IPS-15b (cell line): ENCODE results near the gene PTPRU.
A peak's percentile ranks its signal among the peaks of the same experiment; 100 is the strongest.

ENCODE experiments used
- H3K27me3 ChIP-seq: one replicate; pipeline ENCODE4 v1.6.1; 2013; ENCODE audit warnings: low read length; ENCODE audit not compliant: control insufficient read depth, insufficient read depth
- H3K36me3 ChIP-seq: one replicate; pipeline ENCODE4 v1.6.1; 2013; ENCODE audit warnings: low read length; ENCODE audit not compliant: control insufficient read depth, insufficient read depth
- H3K4me1 ChIP-seq: one replicate; pipeline ENCODE4 v1.6.1; 2013; ENCODE audit warnings: mild to moderate bottlenecking, low read length; ENCODE audit not compliant: control insufficient read depth, insufficient read depth
- H3K4me3 ChIP-seq: one replicate; pipeline ENCODE4 v1.5.1; 2013; ENCODE audit warnings: low read depth, low read length
- H3K9ac ChIP-seq: one replicate; pipeline ENCODE4 v1.6.1; 2013; ENCODE audit warnings: low read depth, mild to moderate bottlenecking, low read length
- H3K9me3 ChIP-seq: one replicate; pipeline ENCODE4 v1.6.1; 2013; ENCODE audit warnings: mild to moderate bottlenecking, low read length; ENCODE audit not compliant: control insufficient read depth, insufficient read depth

The PTPRU gene

DNA sequence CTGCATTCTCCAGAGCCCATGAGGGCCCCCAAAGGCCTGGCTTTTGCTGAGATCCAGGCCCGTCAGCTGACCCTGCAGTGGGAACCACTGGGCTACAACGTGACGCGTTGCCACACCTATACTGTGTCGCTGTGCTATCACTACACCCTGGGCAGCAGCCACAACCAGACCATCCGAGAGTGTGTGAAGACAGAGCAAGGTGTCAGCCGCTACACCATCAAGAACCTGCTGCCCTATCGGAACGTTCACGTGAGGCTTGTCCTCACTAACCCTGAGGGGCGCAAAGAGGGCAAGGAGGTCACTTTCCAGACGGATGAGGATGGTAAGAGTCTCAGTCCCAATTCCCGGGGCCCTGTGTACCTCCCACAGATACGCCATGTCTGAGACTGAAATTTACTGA, 39.1 kb downstream of the PTPRU start:
- H3K4me1 ChIP-seq = peaks cover 15% of the 10 kb centered on the region

GRCh38 chr1:29278124-29278523, 41.8 kb downstream of the PTPRU start:
- peaks cover 10% of the 10 kb centered on the region for H3K36me3 ChIP-seq
- H3K27me3 ChIP-seq = no peaks in the 10 kb centered on the region
- H3K9ac ChIP-seq = no peak overlapping the region
- no peaks in the 10 kb centered on the region for H3K9me3 ChIP-seq
- H3K4me1 ChIP-seq = peaks cover 3% of the 10 kb centered on the region
- no peak overlapping the region for H3K4me3 ChIP-seq

More for the DNA sequence above, 39.1 kb downstream of the PTPRU start:
- H3K27me3 ChIP-seq = no peaks in the 10 kb centered on the region
- H3K4me3 ChIP-seq = no peak overlapping the region
- no peak overlapping the region for H3K9ac ChIP-seq
- no peaks in the 10 kb centered on the region for H3K9me3 ChIP-seq
- peaks cover 10% of the 10 kb centered on the region for H3K36me3 ChIP-seq

GRCh38 chr1:29279406-29279805, 43.1 kb downstream of the PTPRU start:
- Histone ChIP-seq H3K4me3 (no peak overlapping the region), H3K27me3 (no peaks in the 10 kb centered on the region), H3K36me3 (peaks cover 10% of the 10 kb centered on the region), H3K9ac (no peak overlapping the region), H3K9me3 (no peaks in the 10 kb centered on the region), H3K4me1 (peaks cover 7% of the 10 kb centered on the region)

DNA sequence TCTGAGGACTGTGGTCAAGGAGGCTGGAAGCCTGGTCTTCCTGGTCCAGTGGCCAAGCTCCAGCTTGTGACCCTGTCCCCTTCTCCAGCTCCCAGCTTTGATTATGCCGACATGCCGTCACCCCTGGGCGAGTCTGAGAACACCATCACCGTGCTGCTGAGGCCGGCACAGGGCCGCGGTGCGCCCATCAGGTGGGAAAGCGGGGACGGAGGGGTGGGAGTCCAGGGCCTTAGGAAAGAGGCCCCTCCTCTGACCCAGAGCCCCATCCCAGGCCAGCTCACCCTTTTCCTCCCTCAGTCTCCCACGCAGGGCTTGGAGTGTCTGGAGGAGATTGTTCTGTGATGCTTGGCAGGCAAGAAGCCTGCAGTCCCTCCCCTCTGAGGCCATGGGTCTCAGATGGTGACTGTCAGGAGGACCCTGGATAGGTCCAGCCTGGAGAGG, 43.6 kb downstream of the PTPRU start:
- peaks cover 10% of the 10 kb centered on the region for H3K36me3 ChIP-seq
- no peaks in the 10 kb centered on the region for H3K9me3 ChIP-seq
- H3K4me1 ChIP-seq = peaks cover 7% of the 10 kb centered on the region
- H3K4me3 ChIP-seq = no peak overlapping the region
- no peaks in the 10 kb centered on the region for H3K27me3 ChIP-seq
- no peak overlapping the region for H3K9ac ChIP-seq

- no peaks in the 10 kb centered on the region for H3K27me3 ChIP-seq
- H3K4me1 ChIP-seq = peaks cover 7% of the 10 kb centered on the region
- H3K4me3 ChIP-seq = no peak overlapping the region
- no peak overlapping the region for H3K9ac ChIP-seq
- no peaks in the 10 kb centered on the region for H3K9me3 ChIP-seq
- peaks cover 6% of the 10 kb centered on the region for H3K36me3 ChIP-seq
These were observed 44.2 kb downstream of the PTPRU start for GRCh38 chr1:29280409-29281131.

DNA sequence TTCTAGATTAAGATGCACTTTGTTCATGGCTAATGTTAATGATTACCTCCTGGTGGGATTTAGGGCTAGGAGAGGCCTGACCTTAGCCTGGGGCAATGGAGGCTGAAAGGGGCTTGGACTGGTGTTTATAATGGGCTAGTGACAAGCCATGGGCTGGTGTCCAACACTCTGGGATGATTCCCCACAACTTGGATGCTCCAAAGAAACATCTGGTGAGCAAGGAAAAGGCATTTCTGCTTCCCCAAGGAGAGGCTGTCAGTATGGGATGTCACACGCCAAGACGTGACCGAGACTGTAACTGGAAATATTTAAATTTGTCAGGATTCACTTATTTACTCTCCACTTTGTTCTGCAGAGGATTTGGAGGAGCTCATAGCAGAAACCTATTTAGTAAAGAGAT, 45.2 kb downstream of the PTPRU start:
- H3K4me1 ChIP-seq = peaks cover 7% of the 10 kb centered on the region
- H3K4me3 ChIP-seq = no peak overlapping the region
- H3K9me3 ChIP-seq = no peaks in the 10 kb centered on the region
- H3K9ac ChIP-seq = no peak overlapping the region
- H3K36me3 ChIP-seq = peaks cover 5% of the 10 kb centered on the region
- H3K27me3 ChIP-seq = no peaks in the 10 kb centered on the region

DNA sequence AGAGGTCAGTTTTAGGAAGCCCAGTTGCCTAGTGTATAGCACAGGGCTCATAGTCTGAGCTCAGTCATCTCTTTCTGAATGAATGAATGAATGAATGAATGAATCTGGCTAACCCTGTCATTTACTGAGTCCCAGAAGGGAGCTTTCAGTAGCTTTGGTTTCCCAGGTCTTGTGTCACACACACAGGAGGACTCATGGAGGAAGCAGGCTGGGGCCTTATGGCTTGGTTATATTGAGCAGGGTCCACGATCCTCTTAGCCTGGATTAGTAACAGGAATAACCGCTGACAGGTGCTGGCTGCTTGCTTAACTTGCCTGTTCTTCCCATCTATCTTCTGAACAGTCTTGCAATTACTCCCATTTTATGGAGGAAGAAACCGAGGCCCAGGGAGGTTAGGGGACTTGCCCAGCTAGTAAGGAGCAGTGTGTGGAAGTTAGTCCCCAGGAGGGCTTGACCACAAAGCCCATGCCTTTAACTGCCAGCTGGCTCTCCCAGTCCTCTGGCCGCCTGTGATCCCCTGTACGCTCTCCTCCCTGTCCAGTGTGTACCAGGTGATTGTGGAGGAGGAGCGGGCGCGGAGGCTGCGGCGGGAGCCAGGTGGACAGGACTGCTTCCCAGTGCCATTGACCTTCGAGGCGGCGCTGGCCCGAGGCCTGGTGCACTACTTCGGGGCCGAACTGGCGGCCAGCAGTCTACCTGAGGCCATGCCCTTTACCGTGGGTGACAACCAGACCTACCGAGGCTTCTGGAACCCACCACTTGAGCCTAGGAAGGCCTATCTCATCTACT, 46.0 kb downstream of the PTPRU start:
- H3K9me3 ChIP-seq = no peaks in the 10 kb centered on the region
- H3K36me3 ChIP-seq = peaks cover 5% of the 10 kb centered on the region
- H3K27me3 ChIP-seq = no peaks in the 10 kb centered on the region
- peaks cover 7% of the 10 kb centered on the region for H3K4me1 ChIP-seq
- no peak overlapping the region for H3K9ac ChIP-seq
- no peak overlapping the region for H3K4me3 ChIP-seq

- Histone ChIP-seq H3K9me3 (no peaks in the 10 kb centered on the region), H3K27me3 (no peaks in the 10 kb centered on the region), H3K4me1 (peaks cover 7% of the 10 kb centered on the region), H3K4me3 (peak overlapping the region; percentile 66), H3K36me3 (peaks cover 5% of the 10 kb centered on the region), H3K9ac (no peak overlapping the region)
These were observed 46.8 kb downstream of the PTPRU start for GRCh38 chr1:29282924-29283803.

DNA sequence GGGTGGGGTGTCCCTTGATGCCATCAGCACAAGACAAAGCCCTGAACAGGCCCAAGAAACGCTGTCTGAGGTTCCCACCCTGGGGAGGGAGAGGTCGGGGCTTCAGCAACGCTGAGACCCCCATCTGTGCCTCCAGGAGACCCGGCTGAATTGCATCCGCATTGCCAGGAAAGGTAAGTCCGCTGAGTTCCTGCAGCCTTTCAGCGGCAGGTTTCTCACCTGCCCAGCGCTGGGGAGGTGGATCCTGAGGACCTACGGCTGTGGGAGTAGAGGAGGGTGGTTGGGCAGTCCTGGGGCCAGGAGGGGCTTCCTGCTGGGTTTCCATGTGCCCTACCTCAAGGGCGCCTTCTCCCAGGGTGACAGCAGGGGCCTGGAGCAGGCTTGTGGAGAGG, 47.5 kb downstream of the PTPRU start:
- no peaks in the 10 kb centered on the region for H3K9me3 ChIP-seq
- no peak overlapping the region for H3K9ac ChIP-seq
- peak overlapping the region; percentile 66 for H3K4me3 ChIP-seq
- H3K4me1 ChIP-seq = peaks cover 7% of the 10 kb centered on the region
- peaks cover 5% of the 10 kb centered on the region for H3K36me3 ChIP-seq
- no peaks in the 10 kb centered on the region for H3K27me3 ChIP-seq

GRCh38 chr1:29284286-29284960, 48.1 kb downstream of the PTPRU start:
- Histone ChIP-seq H3K9me3 (no peaks in the 10 kb centered on the region), H3K4me3 (peak overlapping the region; percentile 66), H3K4me1 (peaks cover 7% of the 10 kb centered on the region), H3K36me3 (peaks cover 5% of the 10 kb centered on the region), H3K27me3 (no peaks in the 10 kb centered on the region), H3K9ac (no peak overlapping the region)

- Histone ChIP-seq H3K27me3 (no peaks in the 10 kb centered on the region), H3K9ac (no peak overlapping the region), H3K9me3 (no peaks in the 10 kb centered on the region), H3K4me3 (no peak overlapping the region), H3K4me1 (peaks cover 7% of the 10 kb centered on the region), H3K36me3 (peaks cover 5% of the 10 kb centered on the region)
These were observed 48.7 kb downstream of the PTPRU start for GRCh38 chr1:29284961-29285560.
